HCT116 (cell line): ENCODE measurements around the gene NR1D2.

Source experiments
- CBX3 ChIP-seq: IDR thresholded peaks from 2 replicates; pipeline ENCODE4 v1.6.1; 2012; ENCODE audit warnings: low read depth
- EZH2 ChIP-seq: fragments of 200-600 bp; sonication (generic); IDR thresholded peaks from 2 replicates; pipeline ENCODE4 v1.6.1; 2017; ENCODE audit warnings: antibody characterized with exemption, mixed run types
- POLR2A ChIP-seq: IDR thresholded peaks from 2 replicates; pipeline ENCODE4 v1.7.0; 2011; ENCODE audit warnings: borderline replicate concordance; ENCODE audit not compliant: insufficient read depth, insufficient read length; ENCODE audit errors: extremely low read depth
- POLR2AphosphoS5 ChIP-seq: IDR thresholded peaks from 2 replicates; pipeline ENCODE4 v1.6.1; 2011; ENCODE audit warnings: mild to moderate bottlenecking, low read depth, low read length, moderate library complexity
- ZFX ChIP-seq: fragments of 450-650 bp; IDR thresholded peaks from 2 replicates; pipeline ENCODE4 v1.6.1; 2017
- ZNF274 ChIP-seq: fragments of 200-500 bp; sonication (Bioruptor generic); IDR thresholded peaks from 2 replicates; pipeline ENCODE4 v1.6.1; 2014; ENCODE audit warnings: mild to moderate bottlenecking, low read depth, low read length, inconsistent platforms
- TF ChIP-seq, protein P1 (sequence below): IDR thresholded peaks from 2 replicates; pipeline ENCODE4 v1.6.1; 2012
- TF ChIP-seq, protein P2 (sequence below), 3 experiments: fragments of 200-600 bp in 1 of 3; sonication (generic) in 1 of 3; IDR thresholded peaks in 2 of 3; conservative IDR thresholded peaks in 1 of 3; 2 replicates each; pipeline ENCODE4 v1.5.1; 2012 to 2017; ENCODE audit warnings: low read depth in 2 of 3, low read length in 2 of 3, antibody characterized with exemption in 1 of 3, borderline replicate concordance in 1 of 3, control low read depth in 1 of 3, mild to moderate bottlenecking in 1 of 3, mixed read lengths in 1 of 3, mixed run types in 1 of 3, moderate library complexity in 1 of 3; ENCODE audit not compliant: insufficient read depth in 1 of 3

DNA sequence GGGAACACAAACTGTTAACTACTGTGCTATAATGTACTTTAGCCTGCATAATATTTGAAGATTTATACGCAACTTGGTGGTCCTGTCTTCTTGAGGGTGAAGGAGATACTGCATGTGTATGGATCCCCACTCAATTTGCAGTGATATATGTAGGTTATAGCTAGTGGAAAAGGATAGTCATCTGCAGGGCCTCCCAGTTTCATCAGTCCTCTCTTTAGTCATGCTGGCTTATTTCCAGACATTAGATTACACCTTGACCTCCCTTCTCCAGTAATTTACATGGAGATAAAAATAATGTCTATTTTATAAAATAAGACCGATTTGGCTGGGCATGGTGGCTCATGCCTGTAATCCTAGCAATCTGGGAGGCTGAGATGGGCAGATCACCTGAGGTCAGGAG is 3.7 kb downstream of the NR1D2 start:
- TF ChIP-seq ZNF274: no peak
- TF ChIP-seq, protein P1, sequence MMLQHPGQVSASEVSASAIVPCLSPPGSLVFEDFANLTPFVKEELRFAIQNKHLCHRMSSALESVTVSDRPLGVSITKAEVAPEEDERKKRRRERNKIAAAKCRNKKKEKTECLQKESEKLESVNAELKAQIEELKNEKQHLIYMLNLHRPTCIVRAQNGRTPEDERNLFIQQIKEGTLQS: no peak
- TF ChIP-seq, protein P2, sequence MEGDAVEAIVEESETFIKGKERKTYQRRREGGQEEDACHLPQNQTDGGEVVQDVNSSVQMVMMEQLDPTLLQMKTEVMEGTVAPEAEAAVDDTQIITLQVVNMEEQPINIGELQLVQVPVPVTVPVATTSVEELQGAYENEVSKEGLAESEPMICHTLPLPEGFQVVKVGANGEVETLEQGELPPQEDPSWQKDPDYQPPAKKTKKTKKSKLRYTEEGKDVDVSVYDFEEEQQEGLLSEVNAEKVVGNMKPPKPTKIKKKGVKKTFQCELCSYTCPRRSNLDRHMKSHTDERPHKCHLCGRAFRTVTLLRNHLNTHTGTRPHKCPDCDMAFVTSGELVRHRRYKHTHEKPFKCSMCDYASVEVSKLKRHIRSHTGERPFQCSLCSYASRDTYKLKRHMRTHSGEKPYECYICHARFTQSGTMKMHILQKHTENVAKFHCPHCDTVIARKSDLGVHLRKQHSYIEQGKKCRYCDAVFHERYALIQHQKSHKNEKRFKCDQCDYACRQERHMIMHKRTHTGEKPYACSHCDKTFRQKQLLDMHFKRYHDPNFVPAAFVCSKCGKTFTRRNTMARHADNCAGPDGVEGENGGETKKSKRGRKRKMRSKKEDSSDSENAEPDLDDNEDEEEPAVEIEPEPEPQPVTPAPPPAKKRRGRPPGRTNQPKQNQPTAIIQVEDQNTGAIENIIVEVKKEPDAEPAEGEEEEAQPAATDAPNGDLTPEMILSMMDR (IDR thresholded peaks at IDR 0.05 in 2 of 3, conservative IDR thresholded peaks at IDR 0.05 in 1 of 3; ENCODE audit: borderline replicate concordance in 1 of 3, insufficient read depth in 1 of 3, low read depth in 2 of 3, low read length in 2 of 3): no peak
- no peak for TF ChIP-seq EZH2
- no peak; the same call in 1 of the 2 replicates for TF ChIP-seq POLR2AphosphoS5
- no peak for TF ChIP-seq POLR2A
- no peak for TF ChIP-seq CBX3
- no peak for TF ChIP-seq ZFX
